Peyer's patch (tissue), 4 donors: ENCODE measurements around the gene KNSTRN. TPM values are rescaled to one million over a fixed set of nuclear protein-coding genes. Genes with fewer than 3 reads are reported as not detected.

Source experiments
- DNase-seq, 3 donors: peaks; one replicate each; pipeline ENCODE4 v3.0.0-alpha.2; 2017 to 2019
- H3K27ac ChIP-seq, 4 donors: fragments of 200-600 bp; sonication (generic); one replicate each; pipeline ENCODE4 v1.5.1; 2016 to 2019
- H3K27me3 ChIP-seq, 2 donors: fragments of 200-600 bp; sonication (generic); one replicate each; pipeline ENCODE4 v1.5.1; 2019
- H3K36me3 ChIP-seq, 3 donors: fragments of 200-600 bp; sonication (generic); one replicate each; pipeline ENCODE4 v1.5.1; 2016 to 2019
- H3K4me1 ChIP-seq, 4 donors: fragments of 200-600 bp; sonication (generic); one replicate each; pipeline ENCODE4 v1.5.1; 2016 to 2019
- H3K4me3 ChIP-seq, 4 donors: fragments of 200-600 bp; sonication (generic); 1 replicate in 3 of 4; 2 replicates in 1 of 4; pipeline ENCODE4 v1.5.1; 2016 to 2019; ENCODE audit warnings: mild to moderate bottlenecking in 1 of 4
- H3K9me3 ChIP-seq, 4 donors: fragments of 200-600 bp; sonication (generic); one replicate each; pipeline ENCODE4 v1.5.1; 2016 to 2019; ENCODE audit warnings: mild to moderate bottlenecking in 1 of 4
- CTCF ChIP-seq, 6 experiments: fragments of 450-650 bp in 4 of 6; fragments of 200-600 bp in 2 of 6; sonication (generic) in 1 of 6; IDR thresholded peaks; one replicate each; pipeline ENCODE4 v1.5.1; 2017 to 2019; ENCODE audit warnings: antibody characterized with exemption in 6 of 6, mild to moderate bottlenecking in 3 of 6, moderate library complexity in 1 of 6
- POLR2A ChIP-seq, 2 donors: fragments of 450-650 bp; IDR thresholded peaks; one replicate each; pipeline ENCODE4 v1.5.1; 2017; ENCODE audit warnings: antibody characterized with exemption in 2 of 2, mild to moderate bottlenecking in 2 of 2, moderate library complexity in 2 of 2
- total RNA-seq, 4 donors: library from RNA; depleted of rRNA; stranded (reverse); fragments of >200 nt; gene quantifications; one replicate each; pipeline ENCODE4 v1.1.0, GENCODE V29; 2016

Gene KNSTRN
- total RNA-seq, 4 donors from 2014 or later: 4.7 to 63.5 (median 6.5) TPM

- peak overlapping the region; percentile 36 to 61 (median 56) for H3K4me3 ChIP-seq
Observed at GRCh38 chr15:40358471-40359353, 23.8 kb upstream of the KNSTRN start.

DNA sequence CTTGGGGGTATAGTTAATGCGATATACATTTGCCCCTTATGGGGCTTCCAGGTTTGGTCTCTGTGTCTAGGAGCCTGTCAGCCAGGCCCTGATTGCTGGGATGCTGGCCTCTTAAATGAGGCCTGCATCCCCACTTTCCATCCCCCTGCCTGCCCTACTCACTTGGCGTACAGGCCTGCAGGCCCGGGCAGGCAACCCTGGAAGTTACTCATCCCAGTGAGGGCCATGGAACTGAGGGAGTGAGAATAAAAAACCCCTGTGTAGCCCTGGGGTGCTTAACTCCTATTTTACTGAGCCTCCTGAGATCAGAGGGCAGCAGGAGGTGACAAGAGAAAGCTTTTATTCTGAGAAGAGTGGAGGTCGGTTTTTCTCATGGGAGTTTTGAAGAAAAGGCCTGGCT, 22.5 kb upstream of the KNSTRN start:
- H3K4me3 ChIP-seq: no peak overlapping the region
- H3K27ac ChIP-seq: no peak overlapping the region
- no peaks in the 10 kb centered on the region for H3K9me3 ChIP-seq
- TF ChIP-seq POLR2A (IDR thresholded peaks at IDR 0.05) (no peak), CTCF (IDR thresholded peaks at IDR 0.05) (no peak)
- peaks cover 0 to 8% (median 4%) of the 10 kb centered on the region in 4 donors for H3K4me1 ChIP-seq
- no peak for DNase-seq
- peaks cover 0 to 10% (median 0%) of the 10 kb centered on the region in 3 donors for H3K36me3 ChIP-seq
- H3K27me3 ChIP-seq: no peaks in the 10 kb centered on the region

More at GRCh38 chr15:40358471-40359353, 23.8 kb upstream of the KNSTRN start:
- no peaks in the 10 kb centered on the region for H3K9me3 ChIP-seq
- H3K4me1 ChIP-seq: peaks cover 0 to 18% (median 4%) of the 10 kb centered on the region in 4 donors
- peak overlapping the region in 1 of 4 donors; percentile 99 for H3K27ac ChIP-seq
- H3K36me3 ChIP-seq: peaks cover 0 to 22% (median 0%) of the 10 kb centered on the region in 3 donors
- no peaks in the 10 kb centered on the region for H3K27me3 ChIP-seq
- TF ChIP-seq POLR2A (IDR thresholded peaks at IDR 0.05) (peak in 1 of 2 donors; percentile 9), CTCF (IDR thresholded peaks at IDR 0.05) (peak in 1 of 6 experiments; percentile 5)
- DNase-seq: peak in 1 of 3 donors; percentile 61

DNA sequence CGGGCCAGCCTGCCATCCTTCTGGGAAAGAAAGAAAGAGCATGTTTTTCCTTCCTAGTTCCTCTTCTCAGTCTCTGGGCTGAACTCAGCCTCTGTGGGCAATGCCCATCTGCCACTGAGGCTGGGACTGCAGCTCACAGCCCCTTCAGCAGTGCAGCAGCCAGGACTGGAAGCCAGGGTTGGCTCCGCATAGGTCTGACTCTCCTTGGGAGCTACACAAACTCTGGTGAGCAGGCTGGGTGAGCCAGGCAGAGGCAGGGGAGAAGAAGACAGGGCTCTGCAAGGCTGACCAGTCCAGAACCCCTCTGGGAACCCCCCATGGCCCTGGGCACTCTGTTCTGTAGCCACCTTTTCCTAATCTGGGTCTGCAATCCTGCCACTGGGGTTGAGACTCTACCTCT, 20.9 kb upstream of the KNSTRN start:
- H3K27me3 ChIP-seq: no peaks in the 10 kb centered on the region
- no peak for TF ChIP-seq POLR2A (IDR thresholded peaks at IDR 0.05)
- TF ChIP-seq CTCF (IDR thresholded peaks at IDR 0.05): no peak

GRCh38 chr15:40363611-40364010, 18.9 kb upstream of the KNSTRN start:
- Histone ChIP-seq H3K4me3 (no peak overlapping the region), H3K9me3 (no peaks in the 10 kb centered on the region), H3K27me3 (no peaks in the 10 kb centered on the region), H3K4me1 (peaks cover 3 to 24% (median 14%) of the 10 kb centered on the region in 4 donors), H3K27ac (no peak overlapping the region), H3K36me3 (no peaks in the 10 kb centered on the region)
- no peak for TF ChIP-seq CTCF (IDR thresholded peaks at IDR 0.05)
- no peak for TF ChIP-seq POLR2A (IDR thresholded peaks at IDR 0.05)
- no peak for DNase-seq

More for the DNA sequence above, 20.9 kb upstream of the KNSTRN start:
- Histone ChIP-seq H3K4me3 (no peak overlapping the region), H3K27ac (no peak overlapping the region), H3K9me3 (no peaks in the 10 kb centered on the region), H3K36me3 (no peaks in the 10 kb centered on the region), H3K4me1 (peaks cover 0 to 13% (median 4%) of the 10 kb centered on the region in 4 donors)
- no peak for DNase-seq

- Histone ChIP-seq H3K27ac (no peak overlapping the region), H3K9me3 (no peaks in the 10 kb centered on the region), H3K4me3 (no peak overlapping the region), H3K36me3 (no peaks in the 10 kb centered on the region), H3K4me1 (peaks cover 3 to 20% (median 15%) of the 10 kb centered on the region in 4 donors), H3K27me3 (no peaks in the 10 kb centered on the region)
- TF ChIP-seq POLR2A (IDR thresholded peaks at IDR 0.05) (no peak), CTCF (IDR thresholded peaks at IDR 0.05) (no peak)
- no peak for DNase-seq
Observed at GRCh38 chr15:40364251-40364650, 18.3 kb upstream of the KNSTRN start.
